GM21526 (cell line): ENCODE measurements around the gene POGK.
"Not testable (repeated sequence)": the region's sequence is repeated elsewhere in the genome, so short reads cannot be mapped to it uniquely, and the experiment has no call there.

Experiments used
- ATAC-seq: cut with Tn5 transposase; IDR thresholded peaks from one replicate; pipeline ENCODE4 v1.9.1; 2021; ENCODE audit warnings: moderate library complexity; ENCODE audit not compliant: unreplicated experiment, low FRiP score

Gene POGK

GRCh38 chr1:166838766-166839599 lies at the start of gene POGK:
TSS of gene POGK (plus strand) at chr1:166839475. CDS start at chr1:166840957, 1,482 bp downstream.
- ATAC-seq: peak; percentile 96

GRCh38 chr1:166796620-166797236 lies 42.5 kb upstream of the POGK start:
- ATAC-seq: no peak

GRCh38 chr1:166808952-166809351 lies 30.3 kb upstream of the POGK start:
- no peak for ATAC-seq

GRCh38 chr1:166811691-166812090 lies 27.6 kb upstream of the POGK start:
- ATAC-seq: no peak

GRCh38 chr1:166813508-166814223 lies 25.6 kb upstream of the POGK start:
- ATAC-seq: no peak

GRCh38 chr1:166814611-166815010 lies 24.7 kb upstream of the POGK start:
- no peak for ATAC-seq

GRCh38 chr1:166819974-166820373 lies 19.3 kb upstream of the POGK start:
- ATAC-seq: no peak

GRCh38 chr1:166822385-166822784 lies 16.9 kb upstream of the POGK start:
- ATAC-seq: no peak

GRCh38 chr1:166827426-166827825 lies 11.8 kb upstream of the POGK start:
- no peak for ATAC-seq

GRCh38 chr1:166829762-166830161 lies 9.5 kb upstream of the POGK start:
- not testable (repeated sequence) for ATAC-seq

GRCh38 chr1:166836733-166837132 lies 2.5 kb upstream of the POGK start:
- ATAC-seq: no peak

GRCh38 chr1:166839600-166840308 lies 479 bp downstream of the POGK start:
- peak; percentile 37 for ATAC-seq

GRCh38 chr1:166840309-166841274 lies 1.3 kb downstream of the POGK start:
- no peak for ATAC-seq

GRCh38 chr1:166843322-166843721 lies 4.0 kb downstream of the POGK start:
- no peak for ATAC-seq

- ATAC-seq: no peak
Measured at GRCh38 chr1:166843769-166844596, 4.7 kb downstream of the POGK start.

GRCh38 chr1:166844791-166845190 lies 5.5 kb downstream of the POGK start:
- no peak for ATAC-seq

- ATAC-seq: no peak
Measured at GRCh38 chr1:166848193-166848592, 8.9 kb downstream of the POGK start.

GRCh38 chr1:166849135-166849534 lies 9.9 kb downstream of the POGK start:
- ATAC-seq: no peak

GRCh38 chr1:166852918-166853317 lies 13.6 kb downstream of the POGK start:
- ATAC-seq: no peak
